ENCODE data around the gene DTWD1.
"Not testable (repeated sequence)": the region's sequence is repeated elsewhere in the genome, so short reads cannot be mapped to it uniquely, and the experiment has no call there.

DTWD1 gene

GRCh38 chr15:49645941-49646340, 25.1 kb downstream of the DTWD1 start:
- DNase-seq (ENCODE audit: low read depth), result peak; percentile 74
- no peak for TF ChIP-seq CTCF (conservative IDR thresholded peaks at IDR 0.05; ENCODE audit: low read length)
- H3K4me3 ChIP-seq (ENCODE audit: low read length), result no peak overlapping the region

- no peak overlapping the region for H3K4me3 ChIP-seq (ENCODE audit: low read length)
- TF ChIP-seq CTCF (conservative IDR thresholded peaks at IDR 0.05; ENCODE audit: low read length), result no peak
- no peak for DNase-seq (ENCODE audit: low read depth)
Measured at GRCh38 chr15:49646891-49647290, 26.0 kb downstream of the DTWD1 start.

- DNase-seq (ENCODE audit: low read depth), result no peak
- no peak for TF ChIP-seq CTCF (conservative IDR thresholded peaks at IDR 0.05; ENCODE audit: low read length)
- no peak overlapping the region for H3K4me3 ChIP-seq (ENCODE audit: low read length)
Measured at GRCh38 chr15:49649987-49650386, 29.1 kb downstream of the DTWD1 start.

- TF ChIP-seq CTCF (conservative IDR thresholded peaks at IDR 0.05; ENCODE audit: low read length), result no peak
- DNase-seq (ENCODE audit: low read depth), result no peak
Measured at GRCh38 chr15:49650676-49651075, 29.8 kb downstream of the DTWD1 start.

GRCh38 chr15:49652922-49653321, 32.1 kb downstream of the DTWD1 start:
- no peak for TF ChIP-seq CTCF (conservative IDR thresholded peaks at IDR 0.05; ENCODE audit: low read length)
- H3K4me3 ChIP-seq (ENCODE audit: low read length), result no peak overlapping the region
- DNase-seq (ENCODE audit: low read depth), result no peak

More at GRCh38 chr15:49650676-49651075, 29.8 kb downstream of the DTWD1 start:
- no peak overlapping the region for H3K4me3 ChIP-seq (ENCODE audit: low read length)

- DNase-seq (ENCODE audit: low read depth), result no peak
- no peak for TF ChIP-seq CTCF (conservative IDR thresholded peaks at IDR 0.05; ENCODE audit: low read length)
- H3K4me3 ChIP-seq (ENCODE audit: low read length), result no peak overlapping the region
Measured at GRCh38 chr15:49656734-49657133, 35.9 kb downstream of the DTWD1 start.

- DNase-seq (ENCODE audit: low read depth), result no peak
- no peak for TF ChIP-seq CTCF (conservative IDR thresholded peaks at IDR 0.05; ENCODE audit: low read length)
- H3K4me3 ChIP-seq (ENCODE audit: low read length), result no peak overlapping the region
Measured at GRCh38 chr15:49664716-49665115, 43.9 kb downstream of the DTWD1 start.

- DNase-seq (ENCODE audit: low read depth); H3K4me3 ChIP-seq (ENCODE audit: low read length): not testable (repeated sequence)
Measured at GRCh38 chr15:49666486-49666885, 45.6 kb downstream of the DTWD1 start.
